ENCODE results near the gene VPS26B.
"Not testable (repeated sequence)": the region's sequence is repeated elsewhere in the genome, so short reads cannot be mapped to it uniquely, and the experiment has no call there.

The VPS26B gene

GRCh38 chr11:134233729-134234179 is 9.3 kb downstream of the VPS26B start:
- no peak for DNase-seq

- no peak for DNase-seq
These were observed 10.9 kb downstream of the VPS26B start for GRCh38 chr11:134235399-134235798.

- no peak for DNase-seq
These were observed 12.5 kb downstream of the VPS26B start for GRCh38 chr11:134236834-134237556.

- no peak for DNase-seq
These were observed 13.1 kb downstream of the VPS26B start for GRCh38 chr11:134237557-134237922.

- no peak for DNase-seq
These were observed 14.5 kb downstream of the VPS26B start for GRCh38 chr11:134238956-134239355.

- no peak for DNase-seq
These were observed 16.1 kb downstream of the VPS26B start for GRCh38 chr11:134240592-134240991.

GRCh38 chr11:134242376-134242775 is 17.9 kb downstream of the VPS26B start:
- DNase-seq, result no peak

GRCh38 chr11:134243913-134244312 is 19.4 kb downstream of the VPS26B start:
- no peak for DNase-seq

GRCh38 chr11:134244593-134244992 is 20.1 kb downstream of the VPS26B start:
- no peak for DNase-seq

- DNase-seq, result no peak
These were observed 21.0 kb downstream of the VPS26B start for GRCh38 chr11:134245434-134245833.

GRCh38 chr11:134246100-134246499 is 21.6 kb downstream of the VPS26B start:
- no peak for DNase-seq

- DNase-seq, result no peak
These were observed 22.2 kb downstream of the VPS26B start for GRCh38 chr11:134246678-134247077.

GRCh38 chr11:134248910-134249480 is 24.5 kb downstream of the VPS26B start:
- DNase-seq, result no peak

- DNase-seq, result no peak
These were observed 25.8 kb downstream of the VPS26B start for GRCh38 chr11:134250246-134250645.

- DNase-seq, result no peak
These were observed 26.2 kb downstream of the VPS26B start for GRCh38 chr11:134250675-134251074.

GRCh38 chr11:134252346-134253187 is 28.1 kb downstream of the VPS26B start:
- no peak for DNase-seq

- peak; percentile 89 to 97 for DNase-seq
These were observed 28.9 kb downstream of the VPS26B start, which contains the start of the genes ACAD8 and THYN1 for GRCh38 chr11:134253188-134253993. TSS of gene ACAD8 (plus strand) at chr11:134253568. CDS start at chr11:134253601, 33 bp downstream. TSS of gene THYN1 (minus strand) at chr11:134253352. CDS start at chr11:134252882, 470 bp downstream.

GRCh38 chr11:134254433-134255183 is 30.1 kb downstream of the VPS26B start:
- no peak for DNase-seq

GRCh38 chr11:134255184-134255561 is 30.7 kb downstream of the VPS26B start:
- not testable (repeated sequence) for DNase-seq

GRCh38 chr11:134257101-134257500 is 32.6 kb downstream of the VPS26B start:
- DNase-seq, result no peak

GRCh38 chr11:134258577-134258976 is 34.1 kb downstream of the VPS26B start:
- no peak for DNase-seq

GRCh38 chr11:134260503-134260902 is 36.0 kb downstream of the VPS26B start:
- DNase-seq, result no peak
